Chondrocyte (in vitro differentiated cells): ENCODE measurements around the gene REEP3. TPM values are rescaled to one million over a fixed set of nuclear protein-coding genes. Genes with fewer than 3 reads are reported as not detected.
"Not testable (repeated sequence)": the region's sequence is repeated elsewhere in the genome, so short reads cannot be mapped to it uniquely, and the experiment has no call there.

Source experiments
- DNase-seq: peaks from one replicate; pipeline ENCODE4 v3.0.0; 2021; ENCODE audit warnings: mixed read lengths, low spot score
- H3K27ac Mint-ChIP-seq: one replicate; pipeline ENCODE4 v1.8.0; 2021; ENCODE audit warnings: mild to moderate bottlenecking, moderate library complexity, mixed read lengths; ENCODE audit not compliant: unreplicated experiment
- H3K27me3 Mint-ChIP-seq: 2 replicates; pipeline ENCODE4 v1.8.0; 2021; ENCODE audit warnings: low read depth, mixed read lengths
- H3K36me3 Mint-ChIP-seq: 2 replicates; pipeline ENCODE4 v1.8.0; 2021; ENCODE audit warnings: low read depth, mixed read lengths
- H3K4me1 Mint-ChIP-seq: 2 replicates; pipeline ENCODE4 v1.8.0; 2021; ENCODE audit warnings: low read depth, mild to moderate bottlenecking, mixed read lengths
- H3K4me3 Mint-ChIP-seq: one replicate; pipeline ENCODE4 v1.8.0; 2021; ENCODE audit warnings: mild to moderate bottlenecking, moderate library complexity, mixed read lengths; ENCODE audit not compliant: unreplicated experiment
- H3K9me3 Mint-ChIP-seq: 2 replicates; pipeline ENCODE4 v1.8.0; 2021; ENCODE audit warnings: low read depth, mixed read lengths
- CTCF ChIP-seq: fragments of 200-600 bp; sonication (generic); IDR thresholded peaks from 2 replicates; pipeline ENCODE4 v1.5.0; 2021; ENCODE audit warnings: antibody characterized with exemption, mild to moderate bottlenecking, moderate library complexity
- total RNA-seq: library from RNA; stranded (reverse); gene quantifications from 3 replicates; pipeline ENCODE4 v1.2.1, GENCODE V29; 2021

The REEP3 gene
- total RNA-seq, 1 donor from 2014 or later, result 80.6 TPM

GRCh38 chr10:63481815-63482421 is 39.3 kb upstream of the REEP3 start:
- H3K4me1 Mint-ChIP-seq, result peaks cover 21% of the 10 kb centered on the region
- DNase-seq, result no peak
- H3K27ac Mint-ChIP-seq, result no peak overlapping the region
- H3K36me3 Mint-ChIP-seq, result peaks cover 2% of the 10 kb centered on the region
- no peaks in the 10 kb centered on the region for H3K9me3 Mint-ChIP-seq
- no peak for TF ChIP-seq CTCF
- H3K4me3 Mint-ChIP-seq, result no peak overlapping the region
- H3K27me3 Mint-ChIP-seq, result no peaks in the 10 kb centered on the region

GRCh38 chr10:63483983-63484382 is 37.2 kb upstream of the REEP3 start:
- DNase-seq, result no peak
- TF ChIP-seq CTCF, result no peak
- Mint-ChIP-seq H3K4me3 (no peak overlapping the region), H3K27ac (no peak overlapping the region), H3K36me3 (no peaks in the 10 kb centered on the region), H3K4me1 (peaks cover 18% of the 10 kb centered on the region), H3K27me3 (no peaks in the 10 kb centered on the region), H3K9me3 (no peaks in the 10 kb centered on the region)

- Mint-ChIP-seq H3K36me3 (peaks cover 1% of the 10 kb centered on the region), H3K27me3 (no peaks in the 10 kb centered on the region), H3K27ac (no peak overlapping the region), H3K9me3 (no peaks in the 10 kb centered on the region), H3K4me1 (peaks cover 31% of the 10 kb centered on the region), H3K4me3 (no peak overlapping the region)
- no peak for DNase-seq
- no peak for TF ChIP-seq CTCF
Measured at GRCh38 chr10:63487990-63488389, 33.2 kb upstream of the REEP3 start.

GRCh38 chr10:63489838-63490237 is 31.4 kb upstream of the REEP3 start:
- no peaks in the 10 kb centered on the region for H3K9me3 Mint-ChIP-seq
- H3K4me1 Mint-ChIP-seq, result peaks cover 29% of the 10 kb centered on the region
- no peak for TF ChIP-seq CTCF
- no peak overlapping the region for H3K4me3 Mint-ChIP-seq
- no peak overlapping the region for H3K27ac Mint-ChIP-seq
- peaks cover 1% of the 10 kb centered on the region for H3K36me3 Mint-ChIP-seq
- no peak for DNase-seq
- H3K27me3 Mint-ChIP-seq, result no peaks in the 10 kb centered on the region

GRCh38 chr10:63491588-63492316 is 29.4 kb upstream of the REEP3 start:
- Mint-ChIP-seq H3K27ac (peak overlapping the region; percentile 98), H3K27me3 (no peaks in the 10 kb centered on the region), H3K9me3 (peaks cover 6% of the 10 kb centered on the region), H3K4me3 (peak overlapping the region; percentile 63), H3K36me3 (peaks cover 1% of the 10 kb centered on the region), H3K4me1 (peaks cover 37% of the 10 kb centered on the region)
- DNase-seq, result no peak
- no peak for TF ChIP-seq CTCF

- H3K36me3 Mint-ChIP-seq, H3K9me3 Mint-ChIP-seq, DNase-seq, H3K27me3 Mint-ChIP-seq: not testable (repeated sequence)
- Mint-ChIP-seq H3K27ac (peak overlapping the region; percentile 98), H3K4me3 (peak overlapping the region; percentile 63), H3K4me1 (peaks cover 42% of the 10 kb centered on the region)
Measured at GRCh38 chr10:63492317-63492690, 28.9 kb upstream of the REEP3 start.
